GM12878 (cell line): ENCODE data around the gene MYLK3. TPM values are rescaled to one million over a fixed set of nuclear protein-coding genes. Genes with fewer than 3 reads are reported as not detected.
A peak's percentile ranks its signal among the peaks of the same experiment; 100 is the strongest.

Experiments
- ATF2 ChIP-seq: IDR thresholded peaks from 2 replicates; pipeline ENCODE4 v1.6.1; 2012; ENCODE audit warnings: low read length, inconsistent platforms
- ATF7 ChIP-seq: fragments of 450-650 bp; IDR thresholded peaks from 2 replicates; pipeline ENCODE4 v1.6.1; 2016; ENCODE audit warnings: low read depth, mild to moderate bottlenecking
- BRCA1 ChIP-seq: IDR thresholded peaks from 2 replicates; pipeline ENCODE4 v1.6.1; 2011; ENCODE audit warnings: low read depth, low read length, improper control_type of control experiment
- CHD4 ChIP-seq: fragments of 200-600 bp; sonication (generic); IDR thresholded peaks from 2 replicates; pipeline ENCODE4 v1.6.1; 2016; ENCODE audit warnings: mild to moderate bottlenecking
- E2F8 ChIP-seq: fragments of 450-650 bp; IDR thresholded peaks from 2 replicates; pipeline ENCODE4 v1.6.1; 2018; ENCODE audit warnings: mild to moderate bottlenecking, low read depth, moderate library complexity; ENCODE audit not compliant: partially characterized antibody
- ESRRA ChIP-seq: IDR thresholded peaks from 2 replicates; pipeline ENCODE4 v1.6.1; 2012; ENCODE audit warnings: mild to moderate bottlenecking, low read length, improper control_type of control experiment
- EZH2 ChIP-seq: IDR thresholded peaks from 2 replicates; pipeline ENCODE4 v1.6.1; 2012; ENCODE audit warnings: low read depth, mild to moderate bottlenecking, control low read depth, inconsistent platforms, low read length, borderline replicate concordance; ENCODE audit not compliant: control insufficient read depth
- HDAC2 ChIP-seq: fragments of 200-600 bp; sonication (generic); IDR thresholded peaks from 2 replicates; pipeline ENCODE4 v1.6.1; 2017
- MYB ChIP-seq: fragments of 150-350 bp; IDR thresholded peaks from 2 replicates; pipeline ENCODE4 v1.6.1; 2014; ENCODE audit warnings: mild to moderate bottlenecking, low read depth, low read length, borderline replicate concordance
- NFYA ChIP-seq: IDR thresholded peaks from 2 replicates; pipeline ENCODE4 v1.6.1; 2011; ENCODE audit warnings: low read depth, mild to moderate bottlenecking, low read length, improper control_type of control experiment, borderline replicate concordance
- NR2F1 ChIP-seq: fragments of 450-650 bp; conservative IDR thresholded peaks from 2 replicates; pipeline ENCODE4 v1.6.1; 2017; ENCODE audit warnings: mild to moderate bottlenecking
- RAD51 ChIP-seq: fragments of 450-650 bp; IDR thresholded peaks from 2 replicates; pipeline ENCODE4 v1.6.1; 2016; ENCODE audit warnings: moderate library complexity, mild to moderate bottlenecking, inconsistent platforms
- SMAD1 ChIP-seq: fragments of 450-650 bp; IDR thresholded peaks from 2 replicates; pipeline ENCODE4 v1.6.1; 2018; ENCODE audit warnings: mild to moderate bottlenecking, low read depth; ENCODE audit not compliant: partially characterized antibody
- STAT1 ChIP-seq: fragments of 450-650 bp; conservative IDR thresholded peaks from 2 replicates; pipeline ENCODE4 v1.6.1; 2014; ENCODE audit warnings: antibody characterized with exemption, mild to moderate bottlenecking
- ZNF24 ChIP-seq: fragments of 450-650 bp; IDR thresholded peaks from 2 replicates; pipeline ENCODE4 v1.6.1; 2017; ENCODE audit warnings: antibody characterized with exemption, mild to moderate bottlenecking
- ZNF384 ChIP-seq: IDR thresholded peaks from 2 replicates; pipeline ENCODE4 v1.6.1; 2012; ENCODE audit warnings: low read depth, mild to moderate bottlenecking, low read length, improper control_type of control experiment, borderline replicate concordance
- ZNF622 ChIP-seq: fragments of 450-650 bp; IDR thresholded peaks from 2 replicates; pipeline ENCODE4 v1.6.1; 2017; ENCODE audit warnings: mild to moderate bottlenecking, inconsistent platforms
- ZSCAN29 ChIP-seq: fragments of 450-650 bp; IDR thresholded peaks from 2 replicates; pipeline ENCODE4 v1.6.1; 2017; ENCODE audit warnings: mild to moderate bottlenecking, moderate library complexity
- polyA plus RNA-seq, 11 experiments: library from polyadenylated mRNA; depleted of rRNA in 4 of 11; unstranded in 6 of 11; stranded (reverse) in 5 of 11; fragments of >200 nt; fragmentation: Nextera tagmentation in 4 of 11; fragmentation: Illumina TruSeq in 1 of 11; extraction: Ambion mirVana in 4 of 11; extraction: Trizol in 1 of 11; gene quantifications; 1 replicate in 1 of 11; 2 replicates in 10 of 11; pipeline versions ENCODE4 v1.2.1 to v1.2.3, GENCODE V29; 2011 to 2016; ENCODE audit warnings: inconsistent platforms in 2 of 11, missing spikeins in 2 of 11, low read depth in 1 of 11
- total RNA-seq, 4 experiments: library from RNA; depleted of rRNA in 3 of 4; stranded (reverse); fragments of >200 nt in 3 of 4; fragmentation: Illumina TruSeq in 1 of 4; extraction: Trizol in 1 of 4; gene quantifications; 2 replicates each; pipeline versions ENCODE4 v1.2.1 to v1.2.3, GENCODE V29; 2013 to 2021
- TF ChIP-seq, protein P1 (sequence below): fragments of 450-650 bp; formaldehyde crosslinking; IDR thresholded peaks from 2 replicates; pipeline ENCODE4 v1.4.0; 2022; ENCODE audit warnings: mild to moderate bottlenecking, moderate library complexity
- TF ChIP-seq, protein P2 (sequence below): fragments of 450-650 bp; IDR thresholded peaks from 2 replicates; pipeline ENCODE4 v1.6.1; 2017; ENCODE audit warnings: low read depth, mild to moderate bottlenecking, moderate library complexity
- TF ChIP-seq, protein P3 (sequence below): fragments of 450-650 bp; conservative IDR thresholded peaks from 2 replicates; pipeline ENCODE4 v1.6.1; 2017; ENCODE audit warnings: mild to moderate bottlenecking, moderate library complexity

The MYLK3 gene
- total and polyA plus RNA-seq, 10 of the 15 experiments (the other 5 are each of a cell fraction or from before 2014, with no cell fraction given), result 0.02 to 0.46 (median 0.17) TPM

DNA sequence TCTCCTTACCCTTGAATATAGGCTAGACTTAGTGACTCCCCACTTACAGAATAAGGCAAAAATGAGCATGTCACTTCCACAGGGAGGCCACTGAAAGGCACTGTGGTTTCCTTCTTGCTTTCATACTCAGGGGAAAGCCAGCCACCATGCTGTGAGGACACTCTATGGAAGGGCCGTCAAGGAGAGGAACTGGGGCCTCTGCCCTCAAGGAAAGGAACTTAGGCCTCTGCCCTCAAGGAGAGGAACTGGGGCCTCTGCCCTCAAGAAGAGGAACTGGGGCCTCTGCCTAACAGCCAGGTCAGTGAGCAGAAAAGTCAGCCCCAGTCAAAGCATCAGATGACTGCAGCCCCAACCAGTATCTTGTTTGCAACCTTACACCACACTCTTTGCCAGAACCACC, 89.2 kb downstream of the MYLK3 start (continued):
- TF ChIP-seq, protein P1, sequence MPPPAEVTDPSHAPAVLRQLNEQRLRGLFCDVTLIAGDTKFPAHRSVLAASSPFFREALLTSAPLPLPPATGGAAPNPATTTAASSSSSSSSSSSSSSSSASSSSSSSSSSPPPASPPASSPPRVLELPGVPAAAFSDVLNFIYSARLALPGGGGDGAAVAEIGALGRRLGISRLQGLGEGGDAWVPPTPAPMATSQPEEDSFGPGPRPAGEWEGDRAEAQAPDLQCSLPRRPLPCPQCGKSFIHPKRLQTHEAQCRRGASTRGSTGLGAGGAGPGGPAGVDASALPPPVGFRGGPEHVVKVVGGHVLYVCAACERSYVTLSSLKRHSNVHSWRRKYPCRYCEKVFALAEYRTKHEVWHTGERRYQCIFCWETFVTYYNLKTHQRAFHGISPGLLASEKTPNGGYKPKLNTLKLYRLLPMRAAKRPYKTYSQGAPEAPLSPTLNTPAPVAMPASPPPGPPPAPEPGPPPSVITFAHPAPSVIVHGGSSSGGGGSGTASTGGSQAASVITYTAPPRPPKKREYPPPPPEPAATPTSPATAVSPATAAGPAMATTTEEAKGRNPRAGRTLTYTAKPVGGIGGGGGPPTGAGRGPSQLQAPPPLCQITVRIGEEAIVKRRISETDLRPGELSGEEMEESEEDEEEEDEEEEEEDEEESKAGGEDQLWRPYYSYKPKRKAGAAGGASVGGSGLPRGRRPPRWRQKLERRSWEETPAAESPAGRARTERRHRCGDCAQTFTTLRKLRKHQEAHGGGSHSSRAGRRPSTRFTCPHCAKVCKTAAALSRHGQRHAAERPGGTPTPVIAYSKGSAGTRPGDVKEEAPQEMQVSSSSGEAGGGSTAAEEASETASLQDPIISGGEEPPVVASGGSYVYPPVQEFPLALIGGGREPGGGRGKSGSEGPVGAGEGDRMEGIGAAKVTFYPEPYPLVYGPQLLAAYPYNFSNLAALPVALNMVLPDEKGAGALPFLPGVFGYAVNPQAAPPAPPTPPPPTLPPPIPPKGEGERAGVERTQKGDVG (CRISPR knock-in tag), result no peak
- TF ChIP-seq BRCA1 (no peak), SMAD1 (no peak), ZNF24 (no peak), CHD4 (no peak), NFYA (no peak), HDAC2 (no peak), ATF2 (no peak; the same call in 1 of the 2 replicates), E2F8 (no peak), NR2F1 (0 out of 2 replicates have a peak, but pooled peaks have one; percentile 47), ATF7 (no peak), ESRRA (no peak), ZSCAN29 (no peak), ZNF384 (no peak), EZH2 (no peak), ZNF622 (no peak), RAD51 (no peak), MYB (no peak), STAT1 (no peak)
- TF ChIP-seq, protein P2, sequence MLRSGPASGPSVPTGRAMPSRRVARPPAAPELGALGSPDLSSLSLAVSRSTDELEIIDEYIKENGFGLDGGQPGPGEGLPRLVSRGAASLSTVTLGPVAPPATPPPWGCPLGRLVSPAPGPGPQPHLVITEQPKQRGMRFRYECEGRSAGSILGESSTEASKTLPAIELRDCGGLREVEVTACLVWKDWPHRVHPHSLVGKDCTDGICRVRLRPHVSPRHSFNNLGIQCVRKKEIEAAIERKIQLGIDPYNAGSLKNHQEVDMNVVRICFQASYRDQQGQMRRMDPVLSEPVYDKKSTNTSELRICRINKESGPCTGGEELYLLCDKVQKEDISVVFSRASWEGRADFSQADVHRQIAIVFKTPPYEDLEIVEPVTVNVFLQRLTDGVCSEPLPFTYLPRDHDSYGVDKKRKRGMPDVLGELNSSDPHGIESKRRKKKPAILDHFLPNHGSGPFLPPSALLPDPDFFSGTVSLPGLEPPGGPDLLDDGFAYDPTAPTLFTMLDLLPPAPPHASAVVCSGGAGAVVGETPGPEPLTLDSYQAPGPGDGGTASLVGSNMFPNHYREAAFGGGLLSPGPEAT, result peak; percentile 34; the same call in 1 of the 2 replicates
- TF ChIP-seq, protein P3, sequence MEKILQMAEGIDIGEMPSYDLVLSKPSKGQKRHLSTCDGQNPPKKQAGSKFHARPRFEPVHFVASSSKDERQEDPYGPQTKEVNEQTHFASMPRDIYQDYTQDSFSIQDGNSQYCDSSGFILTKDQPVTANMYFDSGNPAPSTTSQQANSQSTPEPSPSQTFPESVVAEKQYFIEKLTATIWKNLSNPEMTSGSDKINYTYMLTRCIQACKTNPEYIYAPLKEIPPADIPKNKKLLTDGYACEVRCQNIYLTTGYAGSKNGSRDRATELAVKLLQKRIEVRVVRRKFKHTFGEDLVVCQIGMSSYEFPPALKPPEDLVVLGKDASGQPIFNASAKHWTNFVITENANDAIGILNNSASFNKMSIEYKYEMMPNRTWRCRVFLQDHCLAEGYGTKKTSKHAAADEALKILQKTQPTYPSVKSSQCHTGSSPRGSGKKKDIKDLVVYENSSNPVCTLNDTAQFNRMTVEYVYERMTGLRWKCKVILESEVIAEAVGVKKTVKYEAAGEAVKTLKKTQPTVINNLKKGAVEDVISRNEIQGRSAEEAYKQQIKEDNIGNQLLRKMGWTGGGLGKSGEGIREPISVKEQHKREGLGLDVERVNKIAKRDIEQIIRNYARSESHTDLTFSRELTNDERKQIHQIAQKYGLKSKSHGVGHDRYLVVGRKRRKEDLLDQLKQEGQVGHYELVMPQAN, result no peak
